Body of pancreas (tissue), 4 donors: ENCODE results near the gene FRAS1.

Experiments
- POLR2A ChIP-seq, 3 donors: fragments of 450-650 bp; IDR thresholded peaks; one replicate each; pipeline ENCODE4 v1.6.1; 2016; ENCODE audit warnings: antibody characterized with exemption in 3 of 3, mild to moderate bottlenecking in 2 of 3
- TF ChIP-seq, protein P1 (sequence below), 7 experiments: fragments of 450-650 bp in 4 of 7; fragments of 200-600 bp in 3 of 7; sonication (generic) in 3 of 7; IDR thresholded peaks; one replicate each; pipeline ENCODE4 v1.5.1; 2016 to 2019; ENCODE audit warnings: antibody characterized with exemption in 7 of 7

DNA sequence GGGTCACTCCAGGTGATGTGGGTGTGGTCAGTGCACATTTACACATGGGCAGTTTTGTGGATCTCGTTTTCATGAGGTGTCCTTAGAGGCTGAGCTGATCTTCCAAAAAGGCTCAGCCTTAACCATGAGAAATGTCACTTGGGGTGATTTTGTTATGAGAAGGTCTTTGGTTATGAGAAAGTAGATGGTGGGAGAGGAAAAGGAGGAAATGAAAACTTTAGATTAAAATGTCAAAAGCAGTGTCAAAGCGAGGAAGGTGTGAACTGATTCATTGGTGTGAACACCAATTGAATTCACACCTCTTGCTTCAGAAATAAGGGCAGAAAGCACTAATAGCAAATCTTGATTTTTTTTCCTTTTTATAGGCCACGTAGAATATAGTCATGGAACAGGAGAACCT is 394.3 kb downstream of the FRAS1 start:
- TF ChIP-seq, protein P1, sequence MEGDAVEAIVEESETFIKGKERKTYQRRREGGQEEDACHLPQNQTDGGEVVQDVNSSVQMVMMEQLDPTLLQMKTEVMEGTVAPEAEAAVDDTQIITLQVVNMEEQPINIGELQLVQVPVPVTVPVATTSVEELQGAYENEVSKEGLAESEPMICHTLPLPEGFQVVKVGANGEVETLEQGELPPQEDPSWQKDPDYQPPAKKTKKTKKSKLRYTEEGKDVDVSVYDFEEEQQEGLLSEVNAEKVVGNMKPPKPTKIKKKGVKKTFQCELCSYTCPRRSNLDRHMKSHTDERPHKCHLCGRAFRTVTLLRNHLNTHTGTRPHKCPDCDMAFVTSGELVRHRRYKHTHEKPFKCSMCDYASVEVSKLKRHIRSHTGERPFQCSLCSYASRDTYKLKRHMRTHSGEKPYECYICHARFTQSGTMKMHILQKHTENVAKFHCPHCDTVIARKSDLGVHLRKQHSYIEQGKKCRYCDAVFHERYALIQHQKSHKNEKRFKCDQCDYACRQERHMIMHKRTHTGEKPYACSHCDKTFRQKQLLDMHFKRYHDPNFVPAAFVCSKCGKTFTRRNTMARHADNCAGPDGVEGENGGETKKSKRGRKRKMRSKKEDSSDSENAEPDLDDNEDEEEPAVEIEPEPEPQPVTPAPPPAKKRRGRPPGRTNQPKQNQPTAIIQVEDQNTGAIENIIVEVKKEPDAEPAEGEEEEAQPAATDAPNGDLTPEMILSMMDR (IDR thresholded peaks at IDR 0.05) = no peak
- no peak for TF ChIP-seq POLR2A (IDR thresholded peaks at IDR 0.05)
